Body of pancreas (tissue), 4 donors: Measurements from ENCODE around the gene TMCO6.

ENCODE experiments used
- CTCF ChIP-seq, 7 experiments: fragments of 450-650 bp in 4 of 7; fragments of 200-600 bp in 3 of 7; sonication (generic) in 3 of 7; IDR thresholded peaks; one replicate each; pipeline ENCODE4 v1.5.1; 2016 to 2019; ENCODE audit warnings: antibody characterized with exemption in 7 of 7
- POLR2A ChIP-seq, 3 donors: fragments of 450-650 bp; IDR thresholded peaks; one replicate each; pipeline ENCODE4 v1.6.1; 2016; ENCODE audit warnings: antibody characterized with exemption in 3 of 3, mild to moderate bottlenecking in 2 of 3

GRCh38 chr5:140642718-140643117, 3.5 kb downstream of the TMCO6 start:
- TF ChIP-seq CTCF (IDR thresholded peaks at IDR 0.05): no peak
- TF ChIP-seq POLR2A (IDR thresholded peaks at IDR 0.05): no peak
